GM11168 (cell line): Measurements from ENCODE around the gene CLCN2.
"Not testable (repeated sequence)": the region's sequence is repeated elsewhere in the genome, so short reads cannot be mapped to it uniquely, and the experiment has no call there.

Experiments used
- in situ Hi-C: fragments of 300-500 bp; cut with MboI; formaldehyde crosslinking; loops from one replicate; pipeline ENCODE4 v1.12.0; 2022; ENCODE audit warnings: low sequenced_read_pairs; ENCODE audit not compliant: unreplicated experiment

Gene CLCN2

DNA sequence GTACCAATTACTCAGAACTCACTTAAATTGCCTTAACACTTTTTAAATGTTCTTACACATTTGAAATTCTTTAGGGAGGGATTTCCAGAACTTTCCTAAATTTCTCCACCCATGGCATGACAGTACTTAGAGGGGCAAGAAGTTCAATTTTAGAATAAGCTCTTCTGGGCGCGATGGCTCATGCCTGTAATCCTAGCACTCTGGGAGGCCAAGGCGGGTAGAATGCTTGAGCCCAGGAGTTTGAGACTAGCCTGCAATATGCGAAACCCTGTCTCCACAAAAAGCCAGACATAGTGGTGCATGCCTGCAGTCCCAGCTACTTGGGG, 13.4 kb downstream of the CLCN2 start:
- in situ Hi-C loops, result no loop called here

GRCh38 chr3:184347321-184348056, 13.9 kb downstream of the CLCN2 start:
- in situ Hi-C loops, result no loop called here

GRCh38 chr3:184346480-184347190, 14.8 kb downstream of the CLCN2 start:
- in situ Hi-C loops, result no loop called here

DNA sequence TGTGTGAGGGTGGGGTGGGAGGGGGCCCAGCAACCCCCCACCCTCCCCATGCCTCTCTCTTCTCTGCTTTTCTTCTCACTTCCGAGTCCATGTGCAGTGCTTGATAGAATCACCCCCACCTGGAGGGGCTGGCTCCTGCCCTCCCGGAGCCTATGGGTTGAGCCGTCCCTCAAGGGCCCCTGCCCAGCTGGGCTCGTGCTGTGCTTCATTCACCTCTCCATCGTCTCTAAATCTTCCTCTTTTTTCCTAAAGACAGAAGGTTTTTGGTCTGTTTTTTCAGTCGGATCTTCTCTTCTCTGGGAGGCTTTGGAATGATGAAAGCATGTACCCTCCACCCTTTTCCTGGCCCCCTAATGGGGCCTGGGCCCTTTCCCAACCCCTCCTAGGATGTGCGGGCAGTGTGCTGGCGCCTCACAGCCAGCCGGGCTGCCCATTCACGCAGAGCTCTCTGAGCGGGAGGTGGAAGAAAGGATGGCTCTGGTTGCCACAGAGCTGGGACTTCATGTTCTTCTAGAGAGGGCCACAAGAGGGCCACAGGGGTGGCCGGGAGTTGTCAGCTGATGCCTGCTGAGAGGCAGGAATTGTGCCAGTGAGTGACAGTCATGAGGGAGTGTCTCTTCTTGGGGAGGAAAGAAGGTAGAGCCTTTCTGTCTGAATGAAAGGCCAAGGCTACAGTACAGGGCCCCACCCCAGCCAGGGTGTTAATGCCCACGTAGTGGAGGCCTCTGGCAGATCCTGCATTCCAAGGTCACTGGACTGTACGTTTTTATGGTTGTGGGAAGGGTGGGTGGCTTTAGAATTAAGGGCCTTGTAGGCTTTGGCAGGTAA, 15.9 kb downstream of the CLCN2 start:
- in situ Hi-C loops, result no loop called here

GRCh38 chr3:184344579-184345316, 16.7 kb downstream of the CLCN2 start:
- in situ Hi-C loops, result no loop called here

GRCh38 chr3:184343200-184343876, 18.1 kb downstream of the CLCN2 start:
- in situ Hi-C loops, result no loop called here

DNA sequence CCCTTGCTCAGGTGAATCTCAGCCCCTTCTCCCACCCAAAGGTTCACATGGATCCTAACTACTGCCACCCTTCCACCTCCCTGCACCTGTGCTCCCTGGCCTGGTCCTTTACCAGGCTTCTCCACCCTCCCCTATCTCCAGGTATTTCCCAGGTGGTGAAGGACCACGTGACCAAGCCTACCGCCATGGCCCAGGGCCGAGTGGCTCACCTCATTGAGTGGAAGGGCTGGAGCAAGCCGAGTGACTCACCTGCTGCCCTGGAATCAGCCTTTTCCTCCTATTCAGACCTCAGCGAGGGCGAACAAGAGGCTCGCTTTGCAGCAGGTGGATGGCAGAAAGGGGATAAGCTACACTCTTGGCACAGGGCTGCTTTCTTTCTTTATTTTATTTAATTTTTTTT, 19.5 kb downstream of the CLCN2 start:
- in situ Hi-C loops, result no loop called here

DNA sequence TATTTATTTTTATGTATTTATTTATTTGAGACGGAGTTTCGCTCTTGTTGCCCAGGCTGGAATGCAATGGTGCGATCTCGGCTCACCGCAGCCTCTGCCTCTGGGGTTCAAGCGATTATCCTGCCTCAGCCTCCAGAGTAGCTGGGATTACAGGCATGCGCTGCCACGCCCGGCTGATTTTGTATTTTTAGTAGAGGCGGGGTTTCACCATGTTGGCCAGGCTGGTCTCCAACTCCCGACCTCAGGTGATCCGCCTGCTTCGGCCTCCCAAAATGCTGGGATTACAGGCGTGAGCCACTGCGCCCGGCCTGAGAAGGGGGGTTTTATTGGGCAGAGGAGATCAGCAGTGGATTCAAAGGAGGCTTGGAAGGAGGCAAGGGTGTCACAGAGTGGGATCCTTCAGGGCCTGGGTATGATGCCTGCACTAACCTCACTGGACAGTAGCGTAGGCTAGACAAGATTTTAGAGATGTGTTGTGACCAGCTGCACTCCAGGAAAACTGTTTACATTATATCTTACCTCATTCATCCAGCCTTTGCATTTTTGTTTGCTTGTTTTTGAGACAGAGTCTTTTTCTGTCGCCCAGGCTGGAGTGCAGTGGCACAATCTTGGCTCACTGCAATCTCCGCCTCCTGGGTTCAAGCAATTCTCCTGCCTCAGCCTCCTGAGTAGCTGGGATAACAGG, 21.8 kb downstream of the CLCN2 start:
- in situ Hi-C loops, result not testable (repeated sequence)

- in situ Hi-C loops, result no loop called here
Measured at GRCh38 chr3:184339001-184339400, 22.4 kb downstream of the CLCN2 start.

- in situ Hi-C loops, result no loop called here
Measured at GRCh38 chr3:184338511-184338945, 22.9 kb downstream of the CLCN2 start.

GRCh38 chr3:184337981-184338380, 23.4 kb downstream of the CLCN2 start:
- in situ Hi-C loops, result no loop called here

- in situ Hi-C loops, result no loop called here
Measured at GRCh38 chr3:184337399-184337714, 24.0 kb downstream of the CLCN2 start, which contains the start of gene FAM131A. Gene FAM131A (plus strand): TSS chr3:184337600. CDS start chr3:184337631, 31 bp downstream.

DNA sequence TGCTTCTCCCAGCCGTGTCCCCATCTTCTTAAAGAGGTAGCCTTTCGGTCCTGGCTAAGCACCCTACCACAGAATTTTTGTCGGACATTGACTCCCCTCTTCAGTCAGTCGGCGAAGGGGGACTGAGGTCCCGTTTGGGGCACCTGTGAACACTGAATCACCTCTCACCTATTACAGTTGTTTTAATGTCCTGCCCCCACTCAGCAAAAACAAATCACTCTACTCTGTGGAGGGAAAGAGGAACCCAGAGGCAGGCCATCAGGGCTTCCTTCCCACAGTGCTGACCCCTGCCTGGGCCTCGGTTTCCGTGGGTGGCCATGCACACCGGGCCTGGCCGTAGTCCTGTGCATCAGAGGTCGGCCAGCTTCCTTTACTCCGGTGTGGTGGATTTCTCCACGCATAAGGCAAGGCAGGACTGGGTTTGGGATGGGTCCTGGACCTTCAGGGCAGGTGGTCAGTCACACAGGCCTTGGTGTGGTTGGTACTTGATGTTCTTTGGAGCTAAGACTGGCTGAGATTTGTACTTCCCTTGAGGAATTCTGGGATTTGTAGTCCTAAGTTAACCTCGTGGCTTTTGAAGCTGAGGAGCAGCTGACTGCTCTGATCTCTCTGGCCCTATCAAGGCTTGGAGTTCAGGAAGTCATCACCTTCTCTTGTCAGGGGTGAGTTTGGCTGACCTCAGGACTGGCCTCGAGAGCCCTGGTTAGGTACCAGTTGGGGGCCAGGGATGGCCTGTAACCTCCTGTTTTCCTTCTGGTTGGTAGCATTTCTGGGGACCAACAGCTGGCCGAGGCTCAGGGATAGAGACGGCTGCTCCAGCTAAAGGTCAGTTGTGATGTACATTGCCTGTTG, 24.6 kb downstream of the CLCN2 start:
- in situ Hi-C loops, result no loop called here

DNA sequence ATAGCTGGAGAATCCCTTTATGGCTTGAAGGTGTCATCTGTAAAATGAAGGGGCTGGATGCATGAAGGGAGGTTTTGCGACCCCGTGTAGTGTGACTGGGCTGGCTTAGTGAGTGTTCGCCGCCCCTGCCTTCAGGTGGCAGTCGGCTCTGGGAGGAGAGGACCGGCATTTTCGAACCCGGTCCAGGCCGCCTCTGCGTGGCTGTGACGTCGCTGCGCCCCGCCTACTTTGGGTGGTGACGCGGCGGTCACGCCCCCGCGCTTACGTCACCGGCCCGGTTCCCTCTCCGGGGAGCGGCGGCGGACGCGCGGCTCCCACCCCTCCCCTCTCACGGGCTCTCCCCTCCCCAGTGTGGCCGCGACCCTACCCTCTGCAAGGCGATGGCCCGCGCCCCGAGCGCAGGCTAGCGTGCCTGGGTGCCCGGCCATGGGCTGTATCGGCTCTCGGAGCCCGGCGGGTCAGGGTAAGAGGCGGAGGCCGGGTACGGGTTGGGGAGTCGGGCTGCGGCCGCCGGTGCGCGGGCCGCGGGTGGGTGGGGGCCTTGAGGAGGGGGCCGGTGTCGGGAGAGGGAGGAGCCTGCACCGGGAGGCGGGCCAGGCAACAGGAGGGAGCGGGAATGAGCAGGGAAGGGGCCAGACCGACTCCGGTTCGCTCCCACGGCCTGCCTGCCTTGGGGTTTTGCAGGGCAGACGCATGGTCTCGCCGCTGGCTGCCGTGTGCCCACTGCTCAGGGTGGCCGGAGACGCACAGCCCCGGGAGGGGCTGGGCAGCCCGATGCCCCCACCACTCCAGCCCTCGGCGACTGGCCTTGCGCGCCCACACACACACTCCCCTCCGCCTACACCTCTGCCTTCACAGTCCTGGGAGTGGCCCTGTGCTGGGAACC, 25.5 kb downstream of the CLCN2 start:
- in situ Hi-C loops, result no loop called here

DNA sequence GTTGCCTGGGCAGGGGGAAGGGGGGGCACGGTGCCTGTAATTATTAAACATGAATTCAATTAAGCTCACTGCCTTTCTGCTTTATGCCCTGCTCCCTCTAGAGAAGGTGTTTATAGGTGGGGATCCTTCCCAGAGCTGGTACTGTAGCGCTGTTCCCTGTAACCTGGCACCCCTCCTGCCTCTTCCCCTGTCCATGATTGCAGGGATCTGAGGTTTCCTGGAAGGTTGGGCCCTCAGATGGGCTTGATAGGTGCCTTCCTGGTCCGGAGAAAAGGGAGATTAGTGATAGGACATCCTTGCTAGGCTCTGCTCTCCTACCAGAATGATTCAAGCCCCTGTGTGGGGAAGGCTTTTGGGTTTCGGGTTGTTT, 26.1 kb downstream of the CLCN2 start:
- in situ Hi-C loops, result no loop called here

GRCh38 chr3:184334470-184335158, 26.8 kb downstream of the CLCN2 start:
- in situ Hi-C loops, result no loop called here

- in situ Hi-C loops, result no loop called here
Measured at GRCh38 chr3:184333700-184334099, 27.7 kb downstream of the CLCN2 start.
